ENCODE measurements around the gene RET.

GRCh38 chr10:43111101-43111500, 34.2 kb downstream of the RET start:
- TF ChIP-seq, protein P1, sequence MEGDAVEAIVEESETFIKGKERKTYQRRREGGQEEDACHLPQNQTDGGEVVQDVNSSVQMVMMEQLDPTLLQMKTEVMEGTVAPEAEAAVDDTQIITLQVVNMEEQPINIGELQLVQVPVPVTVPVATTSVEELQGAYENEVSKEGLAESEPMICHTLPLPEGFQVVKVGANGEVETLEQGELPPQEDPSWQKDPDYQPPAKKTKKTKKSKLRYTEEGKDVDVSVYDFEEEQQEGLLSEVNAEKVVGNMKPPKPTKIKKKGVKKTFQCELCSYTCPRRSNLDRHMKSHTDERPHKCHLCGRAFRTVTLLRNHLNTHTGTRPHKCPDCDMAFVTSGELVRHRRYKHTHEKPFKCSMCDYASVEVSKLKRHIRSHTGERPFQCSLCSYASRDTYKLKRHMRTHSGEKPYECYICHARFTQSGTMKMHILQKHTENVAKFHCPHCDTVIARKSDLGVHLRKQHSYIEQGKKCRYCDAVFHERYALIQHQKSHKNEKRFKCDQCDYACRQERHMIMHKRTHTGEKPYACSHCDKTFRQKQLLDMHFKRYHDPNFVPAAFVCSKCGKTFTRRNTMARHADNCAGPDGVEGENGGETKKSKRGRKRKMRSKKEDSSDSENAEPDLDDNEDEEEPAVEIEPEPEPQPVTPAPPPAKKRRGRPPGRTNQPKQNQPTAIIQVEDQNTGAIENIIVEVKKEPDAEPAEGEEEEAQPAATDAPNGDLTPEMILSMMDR (IDR thresholded peaks at IDR 0.05; ENCODE audit: insufficient read depth, low read length, poor library complexity, severe bottlenecking) = no peak
- no peak for TF ChIP-seq EZH2phosphoT487 (conservative IDR thresholded peaks at IDR 0.05; ENCODE audit: low read length)

Measured in SU-DHL-6 (cell line).